Inflammatory macrophage treated with lipopolysaccharide for 4 hours (primary cell): ENCODE measurements around the gene MRPL20.
A peak's percentile ranks its signal among the peaks of the same experiment; 100 is the strongest.
"Not testable (repeated sequence)": the region's sequence is repeated elsewhere in the genome, so short reads cannot be mapped to it uniquely, and the experiment has no call there.

ENCODE experiments used
- DNase-seq: peaks from one replicate; pipeline ENCODE4 v3.0.0-alpha.2; 2020

The MRPL20 gene

GRCh38 chr1:1425753-1426495 lies 18.8 kb upstream of the MRPL20 start:
- DNase-seq: no peak

- DNase-seq: no peak
Measured at GRCh38 chr1:1425426-1425752, 18.3 kb upstream of the MRPL20 start.

DNA sequence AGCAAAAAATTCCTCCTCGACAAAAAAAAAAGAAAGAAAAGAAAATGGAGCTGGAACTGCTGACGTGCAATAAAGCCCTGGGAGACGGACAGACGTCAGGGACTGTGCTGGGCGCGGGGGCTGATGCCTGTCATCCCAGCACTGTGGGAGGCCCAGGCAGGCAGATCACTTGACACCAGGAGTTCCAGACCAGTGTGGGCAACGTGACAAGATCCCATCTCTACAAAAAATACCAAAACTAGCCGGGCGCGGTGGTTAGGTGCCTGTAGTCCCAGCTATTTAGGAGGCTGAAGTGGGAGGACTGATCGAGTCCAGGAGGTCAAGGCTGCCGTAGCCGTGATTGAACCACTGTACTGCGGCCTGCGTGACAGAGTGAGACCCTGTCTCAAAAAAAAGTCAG lies 17.6 kb upstream of the MRPL20 start:
- no peak for DNase-seq

DNA sequence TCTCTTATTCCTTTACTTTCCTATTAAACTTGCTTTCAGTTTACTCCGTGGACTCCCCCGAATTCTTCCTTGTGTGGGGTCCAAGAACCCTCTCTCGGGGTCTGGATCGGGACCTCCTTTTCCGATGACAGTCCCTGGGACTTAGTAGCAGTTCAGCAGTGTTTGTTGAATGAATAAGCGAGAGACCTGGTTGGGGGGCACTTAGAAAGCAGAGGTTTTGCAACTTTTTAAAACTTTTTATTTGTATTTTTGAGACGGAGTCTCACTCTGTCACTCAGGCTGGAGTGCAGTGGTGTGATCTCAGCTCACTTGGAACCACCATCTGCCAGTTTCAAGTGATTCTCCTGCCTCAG lies 16.1 kb upstream of the MRPL20 start:
- no peak for DNase-seq

GRCh38 chr1:1422465-1423244 lies 15.6 kb upstream of the MRPL20 start:
- no peak for DNase-seq

GRCh38 chr1:1421907-1422464 lies 14.9 kb upstream of the MRPL20 start:
- no peak for DNase-seq

GRCh38 chr1:1421147-1421906 lies 14.2 kb upstream of the MRPL20 start, which contains the start of gene ANKRD65:
Gene ANKRD65, minus strand, starts transcription at chr1:1421276. Its CDS starts 271 bp downstream, at chr1:1421005.
- no peak for DNase-seq

GRCh38 chr1:1420654-1421141 lies 13.6 kb upstream of the MRPL20 start:
- DNase-seq: no peak

- DNase-seq: no peak
Measured at GRCh38 chr1:1419813-1420653, 12.9 kb upstream of the MRPL20 start.

DNA sequence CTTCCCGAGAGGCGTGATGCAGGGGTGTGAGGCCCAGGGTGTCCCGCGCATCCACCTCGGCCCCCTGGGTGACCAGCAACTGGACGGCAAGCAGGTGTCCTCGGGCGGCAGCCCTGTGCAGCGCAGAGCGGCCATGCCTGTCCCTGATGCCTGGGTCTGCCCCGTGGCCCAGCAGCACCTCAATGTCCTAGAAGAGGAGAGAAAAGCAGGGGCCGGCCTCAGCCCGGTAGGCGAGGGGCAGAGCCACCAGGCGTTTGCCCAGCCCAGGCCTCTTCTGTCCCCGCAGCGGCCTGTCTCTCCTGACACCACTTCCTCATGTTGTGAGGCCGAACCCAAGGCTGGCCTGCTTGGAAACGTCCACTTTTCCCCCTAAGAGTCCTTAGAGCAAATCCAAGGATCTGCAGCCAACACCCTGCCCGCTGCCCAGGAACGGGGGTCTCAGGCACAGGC lies 12.3 kb upstream of the MRPL20 start:
- DNase-seq: no peak

GRCh38 chr1:1418464-1419362 lies 11.6 kb upstream of the MRPL20 start:
- no peak for DNase-seq

DNA sequence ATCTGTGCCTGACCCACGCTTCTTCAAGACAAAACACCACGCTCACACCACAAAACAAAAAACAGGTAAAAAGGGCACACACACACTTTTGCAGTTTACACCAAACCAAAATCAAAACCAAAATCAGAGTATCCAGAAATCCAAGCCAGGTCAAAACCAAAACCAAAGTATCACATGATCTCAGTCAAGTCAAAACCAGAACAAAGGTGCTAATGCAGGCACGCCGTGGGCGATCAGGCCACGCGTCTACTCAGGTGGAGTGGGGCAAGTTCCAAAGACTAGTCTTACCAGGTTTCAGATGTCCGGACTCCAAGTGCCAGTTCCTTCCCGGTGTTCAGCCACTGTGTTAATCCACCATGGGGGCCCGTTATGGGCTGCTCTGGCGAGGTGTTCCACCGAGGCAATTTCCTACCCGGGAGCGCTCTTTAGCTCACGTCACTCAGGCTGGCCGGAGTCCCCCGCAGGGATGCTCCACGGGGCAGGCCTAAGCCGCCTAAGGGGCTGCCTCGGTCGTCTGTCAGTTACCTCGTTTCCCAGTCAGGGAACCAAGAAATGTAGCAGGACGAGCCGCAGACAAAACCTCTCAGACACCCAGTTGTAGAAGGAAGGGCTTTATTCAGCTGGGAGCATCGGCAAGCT lies 10.9 kb upstream of the MRPL20 start:
- DNase-seq: not testable (repeated sequence)

GRCh38 chr1:1417396-1417795 lies 10.3 kb upstream of the MRPL20 start:
- not testable (repeated sequence) for DNase-seq

GRCh38 chr1:1415751-1416150 lies 8.7 kb upstream of the MRPL20 start:
- DNase-seq: no peak

- not testable (repeated sequence) for DNase-seq
Measured at GRCh38 chr1:1412311-1412902, 5.3 kb upstream of the MRPL20 start.

DNA sequence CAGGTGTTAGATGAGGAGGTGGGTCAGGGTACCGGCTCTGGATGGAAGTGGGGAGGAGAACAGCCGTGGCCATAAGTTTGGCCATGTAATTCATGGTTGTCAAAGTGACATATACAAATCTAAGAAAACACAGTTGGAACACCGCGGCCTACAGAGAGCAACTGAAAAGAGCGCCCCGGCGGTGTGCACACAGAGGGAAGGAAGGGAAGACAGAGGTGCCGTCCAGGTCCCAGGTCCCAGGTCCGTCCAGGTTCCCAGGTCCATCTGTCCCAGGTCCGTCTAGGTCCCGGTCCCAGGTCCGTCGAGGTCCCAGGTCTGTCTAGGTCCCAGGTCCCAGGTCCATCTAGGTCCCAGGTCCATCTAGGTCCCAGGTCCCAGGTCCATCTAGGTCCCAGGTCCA lies 4.5 kb upstream of the MRPL20 start:
- no peak for DNase-seq

DNA sequence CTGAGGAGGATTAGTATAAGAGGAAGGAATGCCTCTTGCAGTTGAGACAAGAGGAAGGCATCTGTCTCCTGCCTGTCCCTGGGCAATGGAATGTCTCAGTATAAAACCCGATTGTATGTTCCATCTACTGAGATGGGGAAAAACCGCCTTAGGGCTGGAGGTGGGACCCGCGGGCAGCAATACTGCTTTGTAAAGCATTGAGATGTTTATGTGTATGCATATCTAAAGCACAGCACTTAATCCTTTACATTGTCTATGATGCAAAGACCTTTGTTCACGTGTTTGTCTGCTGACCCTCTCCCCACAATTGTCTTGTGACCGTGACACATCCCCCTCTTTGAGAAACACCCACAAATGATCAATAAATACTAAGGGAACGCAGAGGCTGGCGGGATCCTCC lies 3.1 kb upstream of the MRPL20 start:
- not testable (repeated sequence) for DNase-seq

GRCh38 chr1:1407636-1408318 lies 684 bp upstream of the MRPL20 start:
- DNase-seq: peak; percentile 19

- no peak for DNase-seq
Measured at GRCh38 chr1:1406101-1406820, 832 bp downstream of the MRPL20 start.
